Mammary epithelial cell (primary cell): ENCODE data around the gene MBP.

ENCODE experiments used
- EZH2 ChIP-seq: IDR thresholded peaks from 2 replicates; pipeline ENCODE4 v1.6.1; 2012; ENCODE audit warnings: low read length, inconsistent platforms, borderline replicate concordance
- TF ChIP-seq, protein P1 (sequence below), 2 donors: IDR thresholded peaks in 1 of 2; conservative IDR thresholded peaks in 1 of 2; 2 replicates each; pipeline ENCODE4 v1.5.1; 2011 to 2012; ENCODE audit warnings: inconsistent platforms in 2 of 2, low read length in 2 of 2, mild to moderate bottlenecking in 2 of 2, control low read depth in 1 of 2, low read depth in 1 of 2; ENCODE audit not compliant: insufficient read depth in 1 of 2; ENCODE audit errors: extremely low read depth in 1 of 2

DNA sequence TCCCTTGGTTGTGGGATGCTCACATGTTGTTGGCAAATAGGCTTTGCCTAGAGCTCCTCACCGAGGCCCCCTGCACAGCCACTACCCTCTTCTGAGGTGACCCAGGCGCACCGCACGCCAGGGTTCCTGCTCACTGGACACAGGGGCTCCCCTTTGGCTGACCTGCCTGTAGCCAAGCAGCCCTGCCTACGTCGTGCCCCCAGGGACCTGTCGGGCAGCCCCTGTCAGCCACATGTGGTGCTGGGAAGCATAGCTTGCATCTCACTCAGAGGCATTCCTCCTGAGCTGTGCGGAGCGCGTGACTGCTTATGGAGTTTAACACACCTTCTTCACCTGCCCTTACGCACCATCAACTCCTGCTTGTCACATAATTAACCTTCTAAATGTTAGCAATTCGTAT, 194.0 kb downstream of the MBP start:
- TF ChIP-seq EZH2 = no peak
- TF ChIP-seq, protein P1, sequence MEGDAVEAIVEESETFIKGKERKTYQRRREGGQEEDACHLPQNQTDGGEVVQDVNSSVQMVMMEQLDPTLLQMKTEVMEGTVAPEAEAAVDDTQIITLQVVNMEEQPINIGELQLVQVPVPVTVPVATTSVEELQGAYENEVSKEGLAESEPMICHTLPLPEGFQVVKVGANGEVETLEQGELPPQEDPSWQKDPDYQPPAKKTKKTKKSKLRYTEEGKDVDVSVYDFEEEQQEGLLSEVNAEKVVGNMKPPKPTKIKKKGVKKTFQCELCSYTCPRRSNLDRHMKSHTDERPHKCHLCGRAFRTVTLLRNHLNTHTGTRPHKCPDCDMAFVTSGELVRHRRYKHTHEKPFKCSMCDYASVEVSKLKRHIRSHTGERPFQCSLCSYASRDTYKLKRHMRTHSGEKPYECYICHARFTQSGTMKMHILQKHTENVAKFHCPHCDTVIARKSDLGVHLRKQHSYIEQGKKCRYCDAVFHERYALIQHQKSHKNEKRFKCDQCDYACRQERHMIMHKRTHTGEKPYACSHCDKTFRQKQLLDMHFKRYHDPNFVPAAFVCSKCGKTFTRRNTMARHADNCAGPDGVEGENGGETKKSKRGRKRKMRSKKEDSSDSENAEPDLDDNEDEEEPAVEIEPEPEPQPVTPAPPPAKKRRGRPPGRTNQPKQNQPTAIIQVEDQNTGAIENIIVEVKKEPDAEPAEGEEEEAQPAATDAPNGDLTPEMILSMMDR (conservative IDR thresholded peaks at IDR 0.05 in 1 of 2, IDR thresholded peaks at IDR 0.05 in 1 of 2; ENCODE audit: extremely low read depth in 1 of 2, insufficient read depth in 1 of 2, low read depth in 1 of 2, low read length in 2 of 2) = no peak
